Lower lobe of right lung (tissue), 2 donors: ENCODE measurements around the gene TIAL1. TPM values are rescaled to one million over a fixed set of nuclear protein-coding genes. Genes with fewer than 3 reads are reported as not detected.

Experiments used
- ATAC-seq, 2 donors: fragments of 200-7000 bp; cut with Tn5 transposase; one replicate each; pipeline ENCODE4 v1.9.1; 2020 to 2022; ENCODE audit warnings: mild to moderate bottlenecking in 2 of 2, moderate library complexity in 2 of 2
- DNase-seq: peaks from one replicate; pipeline ENCODE4 v3.0.0-alpha.2; 2020
- H3K27ac ChIP-seq: fragments of 200-600 bp; one replicate; pipeline ENCODE4 v1.8.0; 2022
- H3K27me3 ChIP-seq: fragments of 200-600 bp; one replicate; pipeline ENCODE4 v1.8.0; 2022; ENCODE audit warnings: low read depth
- H3K36me3 ChIP-seq: fragments of 200-600 bp; one replicate; pipeline ENCODE4 v1.8.0; 2022; ENCODE audit warnings: mild to moderate bottlenecking
- H3K4me1 ChIP-seq: fragments of 200-600 bp; one replicate; pipeline ENCODE4 v1.8.0; 2022
- H3K4me3 ChIP-seq: fragments of 200-600 bp; one replicate; pipeline ENCODE4 v1.8.0; 2022; ENCODE audit warnings: mild to moderate bottlenecking
- H3K9me3 ChIP-seq: fragments of 200-600 bp; one replicate; pipeline ENCODE4 v1.8.0; 2022
- CTCF ChIP-seq: fragments of 200-600 bp; IDR thresholded peaks from one replicate; pipeline ENCODE4 v1.8.0; 2022; ENCODE audit warnings: antibody characterized with exemption, mild to moderate bottlenecking
- intact Hi-C: fragments of 100-400 bp; cut with DNase I; formaldehyde crosslinking; loops from one replicate; pipeline ENCODE4 v1.11.0; 2022
- total RNA-seq: library from RNA; stranded (reverse); fragmentation: NEBNext Ultra II Directional; extraction: Animal tissue kit (Norgen Biotek cat#: 25700); gene quantifications from one replicate; pipeline ENCODE4 v1.2.1, GENCODE V29; 2021
- donor health status: DM: no; HTN: yes; CAD: no; lungs with severe emphysema.

The TIAL1 gene
- total RNA-seq, 1 donor from 2014 or later, result 99.0 TPM

GRCh38 chr10:119539359-119539825 is 57.4 kb downstream of the TIAL1 start:
- Histone ChIP-seq H3K4me1 (peaks cover 29% of the 10 kb centered on the region), H3K36me3 (no peaks in the 10 kb centered on the region), H3K9me3 (no peaks in the 10 kb centered on the region), H3K27me3 (peaks cover 6% of the 10 kb centered on the region), H3K27ac (no peak overlapping the region), H3K4me3 (no peak overlapping the region)
- ATAC-seq (no peak), DNase-seq (no peak)
- no peak for TF ChIP-seq CTCF
- intact Hi-C loops, result no loop called here

GRCh38 chr10:119538632-119539358 is 58.0 kb downstream of the TIAL1 start:
- H3K9me3 ChIP-seq, result no peaks in the 10 kb centered on the region
- intact Hi-C loops, result no loop called here
- TF ChIP-seq CTCF, result no peak
- H3K36me3 ChIP-seq, result no peaks in the 10 kb centered on the region
- H3K4me1 ChIP-seq, result peaks cover 29% of the 10 kb centered on the region
- no peak for ATAC-seq
- peaks cover 6% of the 10 kb centered on the region for H3K27me3 ChIP-seq
- no peak overlapping the region for H3K27ac ChIP-seq
- H3K4me3 ChIP-seq, result no peak overlapping the region
- DNase-seq, result no peak

GRCh38 chr10:119537953-119538630 is 58.7 kb downstream of the TIAL1 start:
- peaks cover 25% of the 10 kb centered on the region for H3K4me1 ChIP-seq
- H3K27ac ChIP-seq, result no peak overlapping the region

GRCh38 chr10:119536508-119537025 is 60.2 kb downstream of the TIAL1 start:
- TF ChIP-seq CTCF, result no peak
- intact Hi-C loops, result no loop called here
- no peaks in the 10 kb centered on the region for H3K27me3 ChIP-seq
- no peaks in the 10 kb centered on the region for H3K9me3 ChIP-seq
- ATAC-seq (no peak), DNase-seq (no peak)
- peaks cover 22% of the 10 kb centered on the region for H3K4me1 ChIP-seq
- H3K4me3 ChIP-seq, result no peak overlapping the region
- H3K36me3 ChIP-seq, result no peaks in the 10 kb centered on the region
- H3K27ac ChIP-seq, result no peak overlapping the region

More at GRCh38 chr10:119537953-119538630, 58.7 kb downstream of the TIAL1 start:
- Histone ChIP-seq H3K27me3 (peaks cover 6% of the 10 kb centered on the region), H3K4me3 (no peak overlapping the region), H3K36me3 (no peaks in the 10 kb centered on the region), H3K9me3 (no peaks in the 10 kb centered on the region)
- TF ChIP-seq CTCF, result no peak
- ATAC-seq, result no peak
- intact Hi-C loops, result no loop called here
- DNase-seq, result no peak

GRCh38 chr10:119535837-119536507 is 60.8 kb downstream of the TIAL1 start:
- Histone ChIP-seq H3K27me3 (no peaks in the 10 kb centered on the region), H3K27ac (no peak overlapping the region), H3K4me3 (no peak overlapping the region), H3K4me1 (peaks cover 22% of the 10 kb centered on the region), H3K36me3 (no peaks in the 10 kb centered on the region), H3K9me3 (no peaks in the 10 kb centered on the region)
- no peak for DNase-seq
- intact Hi-C loops, result no loop called here
- TF ChIP-seq CTCF, result no peak
- ATAC-seq, result no peak
